Occipital lobe (tissue), 2 donors: ENCODE measurements around the gene ARHGAP29. TPM values are rescaled to one million over a fixed set of nuclear protein-coding genes. Genes with fewer than 3 reads are reported as not detected.
"Not testable (repeated sequence)": the region's sequence is repeated elsewhere in the genome, so short reads cannot be mapped to it uniquely, and the experiment has no call there.

Source experiments
- DNase-seq: peaks from one replicate; lab custom pipeline; 2025; lab: John Stamatoyannopoulos, UW
- total RNA-seq: library from RNA; depleted of rRNA; stranded (reverse); fragments of >200 nt; gene quantifications from one replicate; pipeline ENCODE4 v1.2.3, GENCODE V29; 2014

ARHGAP29 gene
- total RNA-seq, 1 donor from 2014 or later, result 15.4 TPM

DNA sequence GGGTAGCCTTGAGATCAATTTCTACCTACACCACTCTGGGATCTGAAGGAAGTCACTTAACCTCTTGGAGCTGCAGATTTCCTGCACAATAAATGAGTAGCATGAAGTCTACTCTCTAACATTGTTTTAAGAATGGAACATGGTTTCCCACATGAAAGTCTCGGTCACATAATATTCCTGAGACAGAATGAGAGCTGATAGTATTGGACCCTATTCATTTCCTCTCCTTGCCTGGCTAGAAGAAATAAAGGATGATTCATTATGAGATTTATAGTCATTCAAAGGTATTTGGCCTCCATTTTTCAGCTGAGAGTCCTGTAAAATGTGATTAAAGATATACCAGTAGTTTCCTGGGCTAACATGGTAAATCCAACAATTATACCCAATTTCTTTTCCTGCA is 56.7 kb downstream of the ARHGAP29 start:
- DNase-seq, result no peak

- DNase-seq, result no peak
Observed at GRCh38 chr1:94178901-94179300, 58.5 kb downstream of the ARHGAP29 start.

- no peak for DNase-seq
Observed at GRCh38 chr1:94169126-94169525, 68.3 kb downstream of the ARHGAP29 start.

DNA sequence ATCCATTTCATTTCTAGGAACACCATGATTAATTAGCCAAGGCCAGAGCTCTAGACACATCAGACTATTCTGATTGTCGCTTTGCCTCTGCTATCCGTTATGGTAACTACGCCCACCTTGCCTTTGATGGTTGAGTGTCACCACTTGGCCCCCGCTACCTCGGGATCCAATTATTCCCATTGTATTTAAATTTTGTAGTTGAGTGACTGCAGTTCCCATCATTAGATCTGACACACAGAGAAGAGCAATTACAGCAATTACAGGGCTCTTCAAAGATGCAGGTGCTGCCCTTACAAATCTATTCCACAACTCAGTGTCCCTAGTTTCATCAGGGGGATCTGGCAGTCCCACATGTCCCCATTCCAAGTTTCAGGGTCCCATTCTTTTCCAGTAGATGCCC is 71.5 kb downstream of the ARHGAP29 start:
- DNase-seq, result no peak

GRCh38 chr1:94164885-94165284 is 72.5 kb downstream of the ARHGAP29 start:
- not testable (repeated sequence) for DNase-seq

DNA sequence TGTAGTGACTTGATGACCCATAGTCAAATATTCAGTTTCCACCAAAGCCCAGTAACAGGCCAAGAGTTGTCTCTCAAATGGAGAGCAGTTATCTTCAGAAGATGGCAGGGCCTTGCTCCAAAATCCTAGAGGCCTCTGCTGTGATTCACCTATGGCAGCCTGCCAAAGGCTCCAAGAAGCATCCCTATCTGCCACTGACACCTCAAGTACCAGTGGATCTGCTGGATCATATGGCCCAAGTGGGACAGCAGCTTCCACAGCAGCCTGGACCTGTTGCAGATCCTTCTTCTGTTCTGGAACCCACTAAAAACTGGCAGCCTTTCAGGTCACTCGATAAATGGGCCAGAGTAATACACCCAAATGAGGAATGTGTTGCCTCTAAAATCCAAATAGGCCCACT is 73.3 kb downstream of the ARHGAP29 start:
- DNase-seq, result not testable (repeated sequence)

GRCh38 chr1:94163249-94163648 is 74.1 kb downstream of the ARHGAP29 start:
- not testable (repeated sequence) for DNase-seq

DNA sequence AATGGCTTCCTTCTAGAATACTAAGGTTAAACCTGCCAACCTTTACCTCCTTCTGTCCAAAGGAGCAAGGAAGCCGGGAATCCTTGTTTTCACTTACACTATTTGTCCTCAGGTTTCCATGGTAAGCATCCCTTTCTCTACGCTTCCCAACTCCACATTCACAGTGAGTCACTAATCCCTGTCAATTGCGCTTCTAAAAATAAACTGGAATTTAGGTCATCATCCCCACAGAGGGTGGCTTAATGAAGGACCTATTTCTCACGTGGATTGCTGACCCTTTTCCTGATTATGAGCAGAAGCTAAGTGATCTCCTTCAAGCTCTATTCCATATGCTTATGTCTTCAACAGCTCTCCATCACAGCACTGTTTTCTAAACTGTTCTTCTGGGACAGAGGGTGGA is 76.6 kb downstream of the ARHGAP29 start:
- DNase-seq, result no peak

- no peak for DNase-seq
Observed at GRCh38 chr1:94156096-94156625, 81.2 kb downstream of the ARHGAP29 start.

GRCh38 chr1:94154989-94155388 is 82.4 kb downstream of the ARHGAP29 start:
- DNase-seq, result no peak

DNA sequence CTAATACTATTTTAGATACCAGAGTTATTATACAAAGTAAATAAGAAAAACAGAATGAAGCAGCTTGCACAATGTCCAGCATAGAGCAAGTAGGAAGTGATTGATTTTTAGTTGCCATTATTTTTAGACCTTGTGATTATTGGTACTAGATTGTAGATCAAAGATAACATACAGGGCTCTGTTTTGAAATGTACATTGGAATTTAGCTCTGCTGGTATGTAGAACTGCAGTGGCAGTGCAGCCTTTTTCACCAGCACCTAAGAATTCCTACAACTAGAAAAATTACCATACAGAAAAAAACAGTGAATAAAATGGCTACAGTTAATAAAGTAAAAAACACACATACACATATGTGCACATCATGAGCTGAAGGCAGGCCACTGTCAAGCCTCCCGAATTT is 84.3 kb downstream of the ARHGAP29 start:
- DNase-seq, result no peak

DNA sequence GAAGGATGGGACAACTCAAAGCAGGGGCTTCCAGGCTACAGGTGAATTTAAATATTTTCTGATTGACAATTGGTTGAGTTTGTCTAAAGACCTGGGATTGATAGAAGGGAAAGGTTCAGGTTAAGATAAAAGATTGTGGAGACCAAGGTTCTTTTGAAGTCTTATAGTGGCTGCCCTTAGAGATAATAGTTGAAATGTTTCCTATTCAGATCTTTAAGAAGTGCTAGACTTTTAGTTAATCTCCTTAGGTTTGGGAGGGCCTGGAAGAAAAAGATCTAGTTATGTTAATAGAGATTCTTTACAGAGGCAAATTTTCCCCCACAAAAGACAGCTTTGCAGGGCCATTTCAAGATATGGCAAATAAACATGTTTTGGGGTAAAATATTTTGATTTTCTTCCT is 88.2 kb downstream of the ARHGAP29 start:
- not testable (repeated sequence) for DNase-seq

GRCh38 chr1:94146273-94146672 is 91.1 kb downstream of the ARHGAP29 start:
- DNase-seq, result no peak

DNA sequence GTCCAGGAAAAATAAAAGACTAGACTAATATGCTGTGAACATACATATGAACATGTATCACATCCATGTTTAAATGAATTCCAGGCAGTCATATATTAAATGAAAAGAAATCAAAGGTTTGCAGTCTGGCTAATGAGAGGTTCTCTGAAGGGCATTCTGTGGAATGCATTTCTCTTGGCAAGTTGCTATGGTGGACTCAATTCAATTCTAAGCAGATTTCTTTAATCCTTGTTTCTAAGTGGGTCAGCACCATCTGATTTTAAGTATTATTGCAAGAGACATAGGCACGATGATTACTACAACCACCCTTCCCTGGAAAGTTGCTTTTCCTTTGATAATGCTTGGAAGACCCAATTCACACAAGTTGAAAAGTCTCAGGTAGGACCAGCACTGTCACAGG is 92.5 kb downstream of the ARHGAP29 start:
- DNase-seq, result no peak

DNA sequence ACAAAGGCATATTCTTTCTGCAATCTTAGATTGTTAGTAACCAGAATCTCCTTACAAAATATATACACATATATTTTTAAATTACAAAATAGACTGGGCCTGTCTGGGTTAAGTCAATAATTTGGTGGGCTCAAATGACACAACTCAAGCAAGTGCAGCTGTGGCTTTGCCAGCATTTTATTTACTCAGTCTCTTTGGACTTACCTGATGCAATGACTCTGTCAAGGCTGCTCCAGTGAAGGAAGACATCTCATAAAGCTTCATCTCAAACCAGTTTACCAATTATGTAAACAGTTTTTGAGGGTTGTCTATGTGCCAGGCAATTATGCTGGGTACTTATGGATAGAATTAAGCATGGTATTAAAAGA is 93.6 kb downstream of the ARHGAP29 start:
- DNase-seq, result no peak

GRCh38 chr1:94143173-94143808 is 94.1 kb downstream of the ARHGAP29 start:
- DNase-seq, result no peak

DNA sequence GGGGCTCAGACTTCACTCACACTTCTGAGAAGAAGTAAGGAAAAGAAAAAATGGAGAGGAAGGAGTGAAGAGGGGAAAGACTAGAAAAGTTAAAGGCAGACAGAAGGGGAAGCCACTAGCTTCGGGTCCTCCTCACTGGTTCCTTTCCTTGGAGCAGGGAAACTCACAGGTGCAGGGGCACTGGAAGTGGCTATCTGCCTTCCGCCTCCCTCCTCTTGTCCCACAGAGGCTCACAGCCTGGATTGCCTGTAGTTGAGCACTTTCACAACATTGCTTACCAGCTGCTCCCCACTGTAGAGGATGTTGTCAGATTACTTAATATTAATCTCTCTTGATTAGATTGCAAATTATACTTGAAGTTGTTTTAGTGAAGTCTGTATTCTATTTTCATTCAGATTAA is 94.8 kb downstream of the ARHGAP29 start:
- DNase-seq, result no peak

DNA sequence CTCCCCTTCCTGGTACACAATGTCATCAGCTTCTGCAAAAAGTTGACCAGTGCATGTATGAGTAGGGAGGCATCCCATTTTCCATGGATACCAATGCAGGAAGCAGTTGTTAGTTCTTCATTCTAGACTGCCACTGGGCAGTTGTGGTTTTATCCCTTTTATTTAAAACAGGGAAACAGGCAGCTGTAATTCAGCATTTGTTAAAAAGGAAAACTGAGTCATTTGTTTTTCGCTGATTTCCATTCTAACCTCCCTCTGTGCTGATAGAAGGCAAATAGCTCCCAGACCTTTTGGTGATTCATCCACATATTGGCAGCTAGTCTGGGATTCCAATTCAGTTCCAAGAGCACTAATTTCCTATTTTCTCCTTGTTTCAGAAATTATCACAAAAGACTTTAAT is 95.4 kb downstream of the ARHGAP29 start:
- DNase-seq, result no peak

- no peak for DNase-seq
Observed at GRCh38 chr1:94132111-94132510, 105.3 kb downstream of the ARHGAP29 start.

GRCh38 chr1:94130851-94131595 is 106.4 kb downstream of the ARHGAP29 start:
- no peak for DNase-seq

GRCh38 chr1:94126651-94127050 is 110.7 kb downstream of the ARHGAP29 start:
- no peak for DNase-seq

- no peak for DNase-seq
Observed at GRCh38 chr1:94125551-94126514, 111.6 kb downstream of the ARHGAP29 start.
